Stimulated activated CD4-positive, alpha-beta T cell treated with anti-CD3 and anti-CD28 coated beads, Interleukin-15, amount 100 ng/mL, for 1 hour (primary cell): ENCODE results near the gene NAPB.

Source experiments
- DNase-seq, 2 donors: peaks; one replicate each; pipeline ENCODE4 v3.0.0-alpha.2; 2020; ENCODE audit warnings: low read depth in 1 of 2, low spot score in 1 of 2

NAPB gene

GRCh38 chr20:23438661-23439060, 17.4 kb upstream of the NAPB start:
- DNase-seq, result no peak

GRCh38 chr20:23437126-23437899, 16.0 kb upstream of the NAPB start:
- DNase-seq, result no peak

DNA sequence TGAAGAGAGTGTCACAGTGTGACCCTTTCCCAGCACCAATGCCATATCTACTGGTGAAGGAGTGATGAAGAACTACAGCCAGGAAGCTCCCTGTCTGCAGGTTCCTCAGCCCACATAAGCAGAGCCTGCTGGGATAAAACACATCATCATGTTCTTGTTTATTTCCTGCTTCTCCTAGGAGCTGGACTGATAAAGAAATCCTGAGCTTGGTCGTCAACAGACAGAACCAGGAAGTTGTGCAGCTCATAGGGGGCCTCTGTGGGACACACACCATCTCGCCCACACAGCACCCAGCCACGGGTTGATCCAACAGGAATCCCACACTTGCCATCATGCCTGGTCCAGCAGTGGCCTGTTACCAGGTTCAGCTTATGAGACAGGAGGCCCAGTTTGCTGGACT, 15.4 kb upstream of the NAPB start:
- DNase-seq, result no peak

GRCh38 chr20:23435626-23436539, 14.6 kb upstream of the NAPB start:
- DNase-seq, result no peak

DNA sequence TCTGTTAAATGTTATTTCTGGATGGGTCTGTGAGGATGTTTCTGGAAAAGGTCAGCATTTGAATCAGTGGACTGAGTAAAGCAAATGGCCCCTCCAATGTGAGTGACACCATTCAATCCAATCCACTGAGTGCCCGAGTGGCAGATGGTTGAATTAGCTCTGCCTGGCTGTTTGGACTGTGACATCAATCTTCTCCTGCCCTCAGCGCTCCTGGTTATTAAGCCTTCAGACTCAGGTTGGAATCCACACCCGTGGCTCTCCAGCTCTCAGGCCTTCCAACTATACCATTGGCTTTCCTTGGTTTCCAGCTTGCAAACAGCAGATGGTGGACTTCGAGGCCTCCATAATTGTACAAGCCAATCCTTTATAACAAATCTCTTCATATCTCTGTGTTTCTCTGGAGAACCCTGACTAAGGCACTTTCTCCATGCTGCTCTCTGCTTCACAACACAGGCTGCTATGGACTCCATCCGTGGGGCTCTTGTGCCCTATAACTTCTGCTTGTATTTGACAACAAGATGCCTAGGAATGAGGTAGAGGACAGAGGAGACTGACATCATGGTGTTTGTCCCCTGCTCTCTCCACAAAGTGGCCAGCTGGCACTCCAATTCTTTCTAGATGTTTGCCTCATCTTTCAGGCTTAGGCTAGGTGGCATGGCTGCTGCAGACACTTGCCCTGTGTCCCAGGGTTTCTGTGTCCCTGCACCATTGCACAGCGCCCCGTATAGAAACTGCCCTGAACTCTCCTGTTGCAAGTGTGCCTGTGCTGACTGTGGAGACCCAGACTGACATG, 13.4 kb upstream of the NAPB start:
- DNase-seq, result no peak

- no peak for DNase-seq
Measured at GRCh38 chr20:23433628-23434027, 12.3 kb upstream of the NAPB start.

- no peak for DNase-seq
Measured at GRCh38 chr20:23425129-23425528, 3.8 kb upstream of the NAPB start.

DNA sequence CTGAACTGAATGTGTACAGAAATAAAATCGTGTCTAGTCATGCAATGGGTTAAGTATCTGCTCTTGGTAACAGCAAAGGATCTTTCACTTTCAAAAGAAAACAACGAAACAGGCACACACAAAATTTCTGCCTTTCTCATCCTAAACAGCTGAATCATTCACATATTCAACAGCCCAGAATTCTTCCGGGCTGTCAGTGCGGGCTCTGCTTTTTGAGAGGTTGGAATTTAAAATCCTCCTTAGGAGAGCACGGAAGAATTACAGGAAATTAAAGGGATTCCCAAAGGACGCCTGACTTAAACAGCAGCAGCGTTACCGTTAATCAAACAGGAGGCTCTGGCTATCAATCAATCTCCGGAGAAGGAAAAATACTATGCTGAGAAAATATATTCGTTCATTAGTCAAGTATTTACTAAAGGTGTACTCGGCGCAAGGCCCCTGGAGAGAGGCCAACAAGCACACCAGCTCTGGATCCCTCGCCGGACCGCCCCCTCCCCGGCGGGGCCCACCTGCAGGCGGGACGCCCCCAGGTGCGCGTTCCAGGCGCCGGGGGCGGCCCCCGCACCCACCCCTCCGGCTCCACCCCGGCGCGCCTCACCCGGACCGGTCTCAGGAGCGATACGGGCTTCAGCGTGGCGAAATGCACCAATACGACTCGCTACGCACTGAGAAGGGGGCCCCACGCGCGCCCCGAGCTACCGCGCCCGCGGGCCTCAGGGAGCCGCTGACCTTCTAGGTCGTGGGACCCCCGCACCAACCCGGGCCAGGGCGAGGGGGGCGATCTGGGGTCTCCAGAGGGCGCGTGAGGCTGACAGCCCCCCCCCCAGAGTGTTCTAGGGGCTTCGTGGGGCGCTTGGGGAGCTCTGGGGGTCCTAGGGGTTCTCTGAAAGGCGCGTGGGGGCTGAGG, 1.0 kb downstream of the NAPB start:
- DNase-seq, result peak in 1 of 2 donors; percentile 49

DNA sequence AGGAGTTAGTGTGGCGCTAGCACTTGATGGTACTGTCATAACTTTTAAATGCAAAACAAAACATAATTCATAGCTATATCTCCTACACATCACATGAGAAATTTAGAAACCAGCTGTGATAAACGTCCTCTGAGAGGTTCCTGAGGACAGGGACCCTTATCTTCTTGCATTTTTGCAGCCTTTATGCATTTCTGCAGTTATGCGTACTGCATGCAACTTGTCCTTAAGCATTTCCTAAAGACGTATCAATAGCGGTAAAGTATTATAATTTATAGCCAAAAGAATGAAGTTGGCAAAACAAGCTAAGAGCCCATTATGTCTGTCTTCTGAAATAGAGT, 1.7 kb downstream of the NAPB start:
- no peak for DNase-seq

DNA sequence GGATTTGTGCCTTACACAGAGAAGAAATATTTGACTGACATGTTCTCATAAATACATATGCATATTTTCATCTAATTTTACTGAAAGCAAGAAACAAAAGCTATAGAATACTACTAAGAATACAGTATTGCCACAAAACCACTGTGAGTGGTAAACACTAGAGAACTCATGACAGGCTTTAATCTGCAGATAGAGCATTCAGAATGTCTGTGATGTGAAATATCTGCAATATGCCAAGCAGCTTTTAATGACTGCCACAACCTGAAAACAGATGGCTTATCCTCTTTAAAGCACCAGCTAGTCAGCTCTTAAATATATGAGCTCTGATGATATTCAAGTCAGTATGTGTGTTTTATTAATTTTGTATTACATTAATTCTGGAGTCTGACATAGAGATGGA, 3.4 kb downstream of the NAPB start:
- no peak for DNase-seq

- DNase-seq, result no peak
Measured at GRCh38 chr20:23415959-23416583, 5.2 kb downstream of the NAPB start.

DNA sequence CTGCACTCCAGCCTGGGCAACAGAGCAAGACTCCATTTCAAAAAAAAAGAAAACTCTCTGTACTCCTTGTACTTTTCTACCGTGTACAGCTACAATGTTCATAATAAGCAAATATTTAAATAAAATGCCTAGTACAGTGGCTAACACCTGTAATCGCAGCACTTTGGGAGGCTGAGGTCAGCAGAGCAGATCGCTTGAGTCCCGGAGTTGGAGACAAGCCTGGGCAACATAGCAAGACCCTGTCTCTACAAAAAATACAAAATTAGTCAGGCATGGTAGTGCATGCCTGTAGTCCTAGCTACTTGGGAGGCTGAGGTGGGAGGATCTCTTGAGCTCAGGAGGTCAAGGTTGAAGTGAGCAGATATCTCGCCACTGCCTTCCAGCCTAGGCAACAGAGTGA, 5.7 kb downstream of the NAPB start:
- no peak for DNase-seq

DNA sequence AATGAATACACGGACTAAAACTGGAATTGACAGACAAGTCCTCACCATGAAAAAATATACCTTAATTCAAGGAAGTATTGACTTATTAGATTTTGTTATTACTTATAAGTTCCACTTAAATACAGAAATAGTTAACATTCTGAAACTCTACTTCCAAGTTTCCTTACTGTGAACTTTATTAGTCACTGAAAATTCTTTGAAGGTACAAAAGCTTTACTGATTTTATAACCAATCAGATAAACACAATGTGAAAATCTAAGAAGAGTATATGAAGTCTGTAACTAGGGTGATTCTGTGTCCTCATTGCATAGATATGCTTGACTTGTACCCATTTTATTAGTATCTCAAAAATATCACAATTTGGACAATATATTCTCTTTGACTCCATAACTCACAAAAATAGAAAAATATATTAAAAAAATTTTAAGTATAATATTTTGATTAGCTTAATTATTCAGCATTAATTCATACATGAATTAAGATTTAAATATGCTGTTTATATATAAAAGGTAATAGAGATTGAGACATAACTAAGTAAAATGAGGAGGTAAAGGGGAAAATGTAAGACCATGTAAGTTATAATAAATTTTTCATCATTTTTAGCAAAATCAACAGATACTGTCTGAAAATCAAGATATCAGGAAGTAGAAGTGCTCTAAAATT, 6.6 kb downstream of the NAPB start:
- no peak for DNase-seq

- DNase-seq, result no peak
Measured at GRCh38 chr20:23413862-23414422, 7.3 kb downstream of the NAPB start.

DNA sequence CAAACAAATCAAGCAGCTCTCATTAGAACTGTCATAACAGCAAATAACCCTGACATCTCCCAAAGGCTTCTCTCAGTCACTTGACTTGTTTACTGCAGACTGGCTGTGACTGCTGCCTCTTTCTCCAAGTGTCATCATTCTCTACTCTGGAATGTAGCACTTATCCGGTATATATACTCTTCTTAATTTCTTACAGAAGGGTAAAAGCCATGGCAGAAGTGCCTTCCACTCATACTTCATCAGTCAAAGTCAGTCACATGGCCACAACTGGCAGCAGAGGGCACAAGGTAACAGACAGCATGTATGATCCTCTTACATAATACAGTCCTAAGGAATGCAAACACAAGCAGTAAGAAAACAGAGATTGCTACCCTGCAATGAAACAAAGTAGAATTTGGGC, 9.3 kb downstream of the NAPB start:
- DNase-seq, result no peak

GRCh38 chr20:23410916-23411695, 10.2 kb downstream of the NAPB start:
- no peak for DNase-seq

DNA sequence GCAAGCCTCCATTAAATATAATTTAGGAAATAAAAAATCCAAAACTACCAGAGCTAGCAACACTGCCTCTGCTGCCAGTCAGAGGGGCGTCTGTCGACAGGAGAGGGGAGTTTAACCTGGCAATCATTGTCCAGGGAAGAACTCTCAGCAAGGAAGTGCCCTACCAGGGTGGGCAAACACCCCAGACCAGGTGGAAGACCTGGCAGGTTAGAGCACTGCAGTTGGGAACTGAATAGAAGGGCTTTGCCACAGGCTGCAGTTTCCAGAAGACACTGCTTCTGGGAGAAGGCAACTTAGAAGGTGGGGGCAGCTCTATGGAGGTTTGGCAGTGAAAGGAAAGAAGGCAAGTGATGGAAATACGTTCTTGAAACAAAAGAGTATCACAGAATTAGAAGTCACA, 11.5 kb downstream of the NAPB start:
- DNase-seq, result no peak

DNA sequence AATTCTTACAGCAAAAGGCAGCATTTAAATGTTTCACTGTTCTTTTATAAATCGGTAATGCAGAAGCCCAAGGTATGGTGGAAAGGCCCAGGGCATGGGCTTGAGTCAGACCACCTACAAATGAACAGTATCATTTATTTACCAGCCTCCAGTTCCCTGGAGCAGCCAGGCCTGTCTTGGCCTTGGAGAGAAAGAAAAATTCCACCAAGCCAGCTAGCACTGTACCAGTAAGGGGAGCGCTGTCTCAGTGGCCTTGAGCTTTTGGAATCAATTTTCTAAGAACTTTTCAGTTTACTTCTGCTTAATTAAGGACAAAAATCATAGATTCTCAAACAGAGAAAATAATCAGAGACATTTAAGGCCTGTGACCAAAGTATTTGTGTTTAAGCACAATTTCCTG, 12.3 kb downstream of the NAPB start:
- no peak for DNase-seq
